K562 (cell line): ENCODE measurements around the gene CCT3. TPM values are rescaled to one million over a fixed set of nuclear protein-coding genes. Genes with fewer than 3 reads are reported as not detected.

Source experiments
- ATF3 ChIP-seq, 2 experiments: fragments of 450-650 bp in 1 of 2; sonication (generic) in 1 of 2; formaldehyde crosslinking in 1 of 2; IDR thresholded peaks in 1 of 2; conservative IDR thresholded peaks in 1 of 2; 2 replicates each; pipeline versions ENCODE4 v1.6.1 to v1.8.1; 2016 to 2023; ENCODE audit warnings: mild to moderate bottlenecking in 2 of 2, moderate library complexity in 2 of 2, inconsistent platforms in 1 of 2, missing genetic modification reagents in 1 of 2
- CHAMP1 ChIP-seq: fragments of 450-650 bp; IDR thresholded peaks from 2 replicates; pipeline ENCODE4 v1.6.1; 2016; ENCODE audit warnings: mild to moderate bottlenecking
- ETS1 ChIP-seq: conservative IDR thresholded peaks from 2 replicates; pipeline ENCODE4 v1.6.1; 2011; ENCODE audit warnings: low read depth, mild to moderate bottlenecking, low read length; ENCODE audit not compliant: control insufficient read depth
- FIP1L1 ChIP-seq: fragments of 200-400 bp; formaldehyde crosslinking; IDR thresholded peaks from 2 replicates; pipeline ENCODE4 v1.6.1; 2018; ENCODE audit warnings: mild to moderate bottlenecking, low read depth, low read length; ENCODE audit not compliant: poor library complexity, severe bottlenecking
- MTA1 ChIP-seq: fragments of 450-650 bp; IDR thresholded peaks from 2 replicates; pipeline ENCODE4 v1.6.1; 2017; ENCODE audit warnings: borderline replicate concordance
- REST ChIP-seq, 2 experiments: fragments of 450-650 bp; formaldehyde crosslinking in 1 of 2; IDR thresholded peaks; 2 replicates each; pipeline versions ENCODE4 v1.4.0 to v1.6.1; 2014 to 2020; ENCODE audit warnings: mild to moderate bottlenecking in 2 of 2, borderline replicate concordance in 1 of 2, low read depth in 1 of 2
- SMAD4 ChIP-seq: fragments of 250-450 bp; sonication (Bioruptor Pico); conservative IDR thresholded peaks from 2 replicates; pipeline ENCODE4 v1.8.0; 2021; ENCODE audit warnings: inconsistent platforms, mild to moderate bottlenecking, moderate library complexity
- TRIM25 ChIP-seq: fragments of 450-650 bp; IDR thresholded peaks from 2 replicates; pipeline ENCODE4 v1.7.0; 2016; ENCODE audit warnings: borderline replicate concordance
- ZNF347 ChIP-seq: fragments of 450-650 bp; formaldehyde crosslinking; IDR thresholded peaks from 2 replicates; pipeline ENCODE4 v1.4.0; 2020; ENCODE audit warnings: low read depth, mild to moderate bottlenecking, moderate library complexity
- ZNF583 ChIP-seq: fragments of 250-450 bp; sonication (Bioruptor Pico); IDR thresholded peaks from 2 replicates; pipeline ENCODE4 v1.4.0; 2020
- polyA plus RNA-seq, 8 experiments: library from polyadenylated mRNA; depleted of rRNA in 4 of 8; stranded (reverse) in 5 of 8; unstranded in 3 of 8; fragments of >200 nt; fragmentation: Nextera tagmentation in 2 of 8; fragmentation: Illumina TruSeq in 1 of 8; extraction: Ambion mirVana in 2 of 8; extraction: Trizol in 1 of 8; gene quantifications; 2 replicates each; pipeline versions ENCODE4 v1.2.1 to v1.2.3, GENCODE V29; 2011 to 2014; ENCODE audit warnings: inconsistent platforms in 1 of 8, missing spikeins in 1 of 8
- total RNA-seq, 7 experiments: library from RNA; depleted of rRNA in 6 of 7; stranded (reverse); fragments of >200 nt in 6 of 7; fragmentation: Illumina TruSeq in 2 of 7; extraction: Trizol in 2 of 7; gene quantifications; 2 replicates each; pipeline versions ENCODE4 v1.2.1 to v1.2.3, GENCODE V29; 2011 to 2021; ENCODE audit warnings: low replicate concordance in 1 of 7

Gene CCT3
- total and polyA plus RNA-seq, 9 of the 15 experiments (the other 6 are each of a cell fraction or from before 2014, with no cell fraction given) = 475 to 1,167 (median 610) TPM

- no peak for TF ChIP-seq REST (IDR thresholded peaks at IDR 0.05; ENCODE audit: borderline replicate concordance)
- TF ChIP-seq REST (CRISPR knock-in tag; IDR thresholded peaks at IDR 0.05; ENCODE audit: low read depth) = no peak
- TF ChIP-seq FIP1L1 = peak; percentile 80
- TF ChIP-seq SMAD4 (CRISPR knock-in tag) = peak; percentile 66
- TF ChIP-seq MTA1 = 0 out of 2 replicates have a peak, but pooled peaks have one; percentile 14
- TF ChIP-seq TRIM25 = no peak
- no peak for TF ChIP-seq ZNF347
- 0 out of 2 replicates have a peak, but pooled peaks have one; percentile 68 for TF ChIP-seq CHAMP1
- peak; percentile 99 for TF ChIP-seq ETS1
- TF ChIP-seq ATF3 (IDR thresholded peaks at IDR 0.05) = no peak
- TF ChIP-seq ATF3 (CRISPR knock-in tag; conservative IDR thresholded peaks at IDR 0.05) = peak; percentile 60; the same call in 1 of the 2 replicates
- TF ChIP-seq ZNF583 (CRISPR knock-in tag) = peak; percentile 12; the same call in 1 of the 2 replicates
Measured at GRCh38 chr1:156282479-156283222, 55.4 kb downstream of the CCT3 start, which contains the start of gene SMG5 (continued).
